HEK293 (cell line): Measurements from ENCODE around the gene ZNF525.

Experiments used
- CTCF ChIA-PET: fragments of 350-600 bp; formaldehyde crosslinking; extraction: SDS; loops from one replicate; lab custom pipeline; 2021; ENCODE audit warnings: antibody characterized with exemption; lab: Yijun Ruan, JAX
- POLR2A ChIA-PET: fragments of 300-600 bp; formaldehyde crosslinking; extraction: SDS; loops from one replicate; lab custom pipeline; 2020; ENCODE audit warnings: antibody characterized with exemption, inconsistent platforms; lab: Yijun Ruan, JAX
- H3K27ac ChIP-seq: fragments of 200-500 bp; sonication (Bioruptor generic); 2 replicates; pipeline ENCODE4 v1.5.1; 2014; ENCODE audit warnings: low read depth, low read length, control low read depth, inconsistent platforms; ENCODE audit errors: extremely low read depth
- H3K36me3 ChIP-seq, 2 experiments: fragments of 200-500 bp in 1 of 2; sonication (Bioruptor generic) in 1 of 2; 1 replicate in 1 of 2; 2 replicates in 1 of 2; pipeline ENCODE4 v1.5.1; 2014 to 2017; ENCODE audit warnings: inconsistent platforms in 2 of 2, low read length in 2 of 2; ENCODE audit not compliant: control insufficient read depth in 2 of 2, insufficient read depth in 1 of 2
- H3K4me1 ChIP-seq: fragments of 200-500 bp; sonication (Bioruptor generic); 2 replicates; pipeline ENCODE4 v1.5.1; 2014; ENCODE audit warnings: mild to moderate bottlenecking, low read length, inconsistent platforms; ENCODE audit not compliant: control insufficient read depth, insufficient read depth
- H3K4me3 ChIP-seq: 2 replicates; pipeline ENCODE4 v1.5.1; 2011; ENCODE audit warnings: low read depth, mild to moderate bottlenecking, control low read depth, low read length, moderate library complexity
- H3K9me3 ChIP-seq: fragments of 200-500 bp; sonication (Bioruptor generic); 2 replicates; pipeline ENCODE4 v1.5.1; 2014; ENCODE audit warnings: low read depth, low read length, inconsistent platforms; ENCODE audit not compliant: control insufficient read depth, insufficient read depth
- KLF10 ChIP-seq: fragments of 450-650 bp; IDR thresholded peaks from 2 replicates; pipeline ENCODE4 v1.5.1; 2018; ENCODE audit warnings: missing biosample characterization, mild to moderate bottlenecking, missing genetic modification characterization
- RBAK ChIP-seq: fragments of 450-650 bp; formaldehyde crosslinking; IDR thresholded peaks from 2 replicates; pipeline ENCODE4 v1.5.1; 2016; ENCODE audit warnings: missing biosample characterization, missing genetic modification characterization
- SP2 ChIP-seq: fragments of 450-650 bp; formaldehyde crosslinking; IDR thresholded peaks from 2 replicates; pipeline ENCODE4 v1.5.1; 2016; ENCODE audit warnings: missing biosample characterization, missing genetic modification characterization
- SP3 ChIP-seq: fragments of 450-650 bp; formaldehyde crosslinking; IDR thresholded peaks from 2 replicates; pipeline ENCODE4 v1.5.1; 2016; ENCODE audit warnings: missing biosample characterization, missing genetic modification characterization
- ZBTB20 ChIP-seq: fragments of 450-650 bp; formaldehyde crosslinking; IDR thresholded peaks from 2 replicates; pipeline ENCODE4 v1.5.1; 2016; ENCODE audit warnings: missing biosample characterization, missing genetic modification characterization
- ZBTB8A ChIP-seq: fragments of 450-650 bp; formaldehyde crosslinking; IDR thresholded peaks from 2 replicates; pipeline ENCODE4 v1.5.1; 2016; ENCODE audit warnings: missing biosample characterization, missing genetic modification characterization
- ZNF174 ChIP-seq: fragments of 450-650 bp; formaldehyde crosslinking; IDR thresholded peaks from 2 replicates; pipeline ENCODE4 v1.5.0; 2017; ENCODE audit warnings: missing biosample characterization, mild to moderate bottlenecking, missing genetic modification characterization
- ZNF2 ChIP-seq: fragments of 450-650 bp; formaldehyde crosslinking; IDR thresholded peaks from 2 replicates; pipeline ENCODE4 v1.5.1; 2016; ENCODE audit warnings: missing biosample characterization, missing genetic modification characterization
- ZNF335 ChIP-seq: fragments of 450-650 bp; formaldehyde crosslinking; conservative IDR thresholded peaks from 2 replicates; pipeline ENCODE4 v1.5.1; 2016; ENCODE audit warnings: missing biosample characterization, missing genetic modification characterization
- ZNF350 ChIP-seq: fragments of 450-650 bp; formaldehyde crosslinking; IDR thresholded peaks from 2 replicates; pipeline ENCODE4 v1.5.0; 2017; ENCODE audit warnings: missing biosample characterization, mild to moderate bottlenecking, missing genetic modification characterization
- ZNF610 ChIP-seq: fragments of 450-650 bp; formaldehyde crosslinking; IDR thresholded peaks from 2 replicates; pipeline ENCODE4 v1.5.1; 2016; ENCODE audit warnings: missing biosample characterization, missing genetic modification characterization, borderline replicate concordance
- ZNF670 ChIP-seq: fragments of 450-650 bp; formaldehyde crosslinking; IDR thresholded peaks from 2 replicates; pipeline ENCODE4 v1.5.1; 2016; ENCODE audit warnings: missing biosample characterization, missing genetic modification characterization, low read depth
- ZNF701 ChIP-seq: fragments of 450-650 bp; formaldehyde crosslinking; IDR thresholded peaks from 2 replicates; pipeline ENCODE4 v1.5.1; 2016; ENCODE audit warnings: missing biosample characterization, missing genetic modification characterization
- ZNF747 ChIP-seq: fragments of 450-650 bp; formaldehyde crosslinking; IDR thresholded peaks from 2 replicates; pipeline ENCODE4 v1.5.1; 2016; ENCODE audit warnings: missing biosample characterization, missing genetic modification characterization
- ZXDB ChIP-seq: fragments of 450-650 bp; formaldehyde crosslinking; IDR thresholded peaks from 2 replicates; pipeline ENCODE4 v1.5.1; 2016; ENCODE audit warnings: missing biosample characterization, missing genetic modification characterization
- TF ChIP-seq, protein P1 (sequence below): fragments of 450-650 bp; formaldehyde crosslinking; IDR thresholded peaks from 2 replicates; pipeline ENCODE4 v1.5.1; 2017; ENCODE audit warnings: missing biosample characterization, mild to moderate bottlenecking, missing genetic modification characterization, moderate library complexity
- TF ChIP-seq, protein P2 (sequence below): fragments of 450-650 bp; formaldehyde crosslinking; optimal IDR thresholded peaks from 2 replicates; pipeline ENCODE3; 2016; ENCODE audit warnings: missing biosample characterization, mild to moderate bottlenecking, missing genetic modification characterization
- TF ChIP-seq, protein P3 (sequence below): fragments of 450-650 bp; formaldehyde crosslinking; IDR thresholded peaks from 2 replicates; pipeline ENCODE4 v1.5.0; 2017; ENCODE audit warnings: missing biosample characterization, missing genetic modification characterization, borderline replicate concordance
- TF ChIP-seq, protein P4 (sequence below): fragments of 450-650 bp; formaldehyde crosslinking; IDR thresholded peaks from 2 replicates; pipeline ENCODE4 v1.5.1; 2016; ENCODE audit warnings: missing biosample characterization, missing genetic modification characterization

ZNF525 gene

DNA sequence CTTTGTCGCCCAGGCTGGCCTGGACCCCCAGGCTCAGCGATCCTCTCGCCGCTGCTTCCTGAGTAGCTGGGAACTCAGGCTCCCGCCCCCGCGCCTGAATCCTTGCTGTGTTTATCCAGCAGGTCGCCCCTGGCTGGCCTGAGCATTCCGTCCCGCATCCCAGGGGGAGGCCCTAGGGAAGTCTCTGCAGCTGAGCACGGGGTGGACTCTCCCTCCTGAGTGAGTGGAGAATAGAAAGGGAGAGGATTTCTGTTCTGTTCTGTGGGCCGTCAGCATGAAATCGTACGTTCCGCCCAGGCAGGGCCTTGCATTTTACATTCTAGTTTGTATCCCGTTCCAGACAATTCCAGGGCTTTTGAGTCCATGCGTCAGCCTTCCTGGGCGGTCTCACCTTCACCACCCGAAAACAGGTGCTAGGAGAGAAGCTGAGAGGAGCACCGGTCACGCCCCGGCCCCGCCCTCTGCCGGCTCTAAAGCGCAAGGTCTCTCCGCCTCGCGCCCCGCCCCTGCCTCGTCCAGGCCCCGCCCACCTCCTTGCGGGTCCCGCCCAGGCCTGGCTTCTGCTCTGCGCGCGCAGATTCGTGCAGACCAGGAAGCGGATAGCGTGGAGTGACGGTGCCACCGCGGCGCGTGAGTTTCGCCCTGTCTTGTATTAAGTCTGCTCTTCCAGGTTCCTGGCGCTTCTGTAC lies 66.0 kb downstream of the ZNF525 start, which contains the start of gene ZNF761 (continued):
- TF ChIP-seq, protein P1, sequence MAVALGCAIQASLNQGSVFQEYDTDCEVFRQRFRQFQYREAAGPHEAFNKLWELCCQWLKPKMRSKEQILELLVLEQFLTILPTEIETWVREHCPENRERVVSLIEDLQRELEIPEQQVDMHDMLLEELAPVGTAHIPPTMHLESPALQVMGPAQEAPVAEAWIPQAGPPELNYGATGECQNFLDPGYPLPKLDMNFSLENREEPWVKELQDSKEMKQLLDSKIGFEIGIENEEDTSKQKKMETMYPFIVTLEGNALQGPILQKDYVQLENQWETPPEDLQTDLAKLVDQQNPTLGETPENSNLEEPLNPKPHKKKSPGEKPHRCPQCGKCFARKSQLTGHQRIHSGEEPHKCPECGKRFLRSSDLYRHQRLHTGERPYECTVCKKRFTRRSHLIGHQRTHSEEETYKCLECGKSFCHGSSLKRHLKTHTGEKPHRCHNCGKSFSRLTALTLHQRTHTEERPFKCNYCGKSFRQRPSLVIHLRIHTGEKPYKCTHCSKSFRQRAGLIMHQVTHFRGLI: no peak
- TF ChIP-seq ZBTB20 (tag by site-specific recombination) (peak; percentile 76), ZBTB8A (tag by site-specific recombination) (peak; percentile 90), ZNF610 (tag by site-specific recombination) (no peak), ZNF350 (tag by site-specific recombination) (peak; percentile 87), ZNF2 (tag by site-specific recombination) (no peak), ZNF747 (tag by site-specific recombination) (no peak), ZNF174 (tag by site-specific recombination) (no peak), SP3 (tag by site-specific recombination) (peak; percentile 92), ZNF701 (tag by site-specific recombination) (no peak), ZNF670 (no peak), KLF10 (tag by site-specific recombination) (peak; percentile 63)
- TF ChIP-seq, protein P2, sequence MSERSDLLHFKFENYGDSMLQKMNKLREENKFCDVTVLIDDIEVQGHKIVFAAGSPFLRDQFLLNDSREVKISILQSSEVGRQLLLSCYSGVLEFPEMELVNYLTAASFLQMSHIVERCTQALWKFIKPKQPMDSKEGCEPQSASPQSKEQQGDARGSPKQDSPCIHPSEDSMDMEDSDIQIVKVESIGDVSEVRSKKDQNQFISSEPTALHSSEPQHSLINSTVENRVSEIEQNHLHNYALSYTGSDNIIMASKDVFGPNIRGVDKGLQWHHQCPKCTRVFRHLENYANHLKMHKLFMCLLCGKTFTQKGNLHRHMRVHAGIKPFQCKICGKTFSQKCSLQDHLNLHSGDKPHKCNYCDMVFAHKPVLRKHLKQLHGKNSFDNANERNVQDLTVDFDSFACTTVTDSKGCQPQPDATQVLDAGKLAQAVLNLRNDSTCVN (tag by site-specific recombination): peak; percentile 32
- TF ChIP-seq, protein P3, sequence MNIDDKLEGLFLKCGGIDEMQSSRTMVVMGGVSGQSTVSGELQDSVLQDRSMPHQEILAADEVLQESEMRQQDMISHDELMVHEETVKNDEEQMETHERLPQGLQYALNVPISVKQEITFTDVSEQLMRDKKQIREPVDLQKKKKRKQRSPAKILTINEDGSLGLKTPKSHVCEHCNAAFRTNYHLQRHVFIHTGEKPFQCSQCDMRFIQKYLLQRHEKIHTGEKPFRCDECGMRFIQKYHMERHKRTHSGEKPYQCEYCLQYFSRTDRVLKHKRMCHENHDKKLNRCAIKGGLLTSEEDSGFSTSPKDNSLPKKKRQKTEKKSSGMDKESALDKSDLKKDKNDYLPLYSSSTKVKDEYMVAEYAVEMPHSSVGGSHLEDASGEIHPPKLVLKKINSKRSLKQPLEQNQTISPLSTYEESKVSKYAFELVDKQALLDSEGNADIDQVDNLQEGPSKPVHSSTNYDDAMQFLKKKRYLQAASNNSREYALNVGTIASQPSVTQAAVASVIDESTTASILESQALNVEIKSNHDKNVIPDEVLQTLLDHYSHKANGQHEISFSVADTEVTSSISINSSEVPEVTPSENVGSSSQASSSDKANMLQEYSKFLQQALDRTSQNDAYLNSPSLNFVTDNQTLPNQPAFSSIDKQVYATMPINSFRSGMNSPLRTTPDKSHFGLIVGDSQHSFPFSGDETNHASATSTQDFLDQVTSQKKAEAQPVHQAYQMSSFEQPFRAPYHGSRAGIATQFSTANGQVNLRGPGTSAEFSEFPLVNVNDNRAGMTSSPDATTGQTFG (tag by site-specific recombination): no peak
- TF ChIP-seq, protein P4, sequence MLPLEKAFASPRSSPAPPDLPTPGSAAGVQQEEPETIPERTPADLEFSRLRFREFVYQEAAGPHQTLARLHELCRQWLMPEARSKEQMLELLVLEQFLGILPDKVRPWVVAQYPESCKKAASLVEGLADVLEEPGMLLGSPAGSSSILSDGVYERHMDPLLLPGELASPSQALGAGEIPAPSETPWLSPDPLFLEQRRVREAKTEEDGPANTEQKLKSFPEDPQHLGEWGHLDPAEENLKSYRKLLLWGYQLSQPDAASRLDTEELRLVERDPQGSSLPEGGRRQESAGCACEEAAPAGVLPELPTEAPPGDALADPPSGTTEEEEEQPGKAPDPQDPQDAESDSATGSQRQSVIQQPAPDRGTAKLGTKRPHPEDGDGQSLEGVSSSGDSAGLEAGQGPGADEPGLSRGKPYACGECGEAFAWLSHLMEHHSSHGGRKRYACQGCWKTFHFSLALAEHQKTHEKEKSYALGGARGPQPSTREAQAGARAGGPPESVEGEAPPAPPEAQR: no peak

DNA sequence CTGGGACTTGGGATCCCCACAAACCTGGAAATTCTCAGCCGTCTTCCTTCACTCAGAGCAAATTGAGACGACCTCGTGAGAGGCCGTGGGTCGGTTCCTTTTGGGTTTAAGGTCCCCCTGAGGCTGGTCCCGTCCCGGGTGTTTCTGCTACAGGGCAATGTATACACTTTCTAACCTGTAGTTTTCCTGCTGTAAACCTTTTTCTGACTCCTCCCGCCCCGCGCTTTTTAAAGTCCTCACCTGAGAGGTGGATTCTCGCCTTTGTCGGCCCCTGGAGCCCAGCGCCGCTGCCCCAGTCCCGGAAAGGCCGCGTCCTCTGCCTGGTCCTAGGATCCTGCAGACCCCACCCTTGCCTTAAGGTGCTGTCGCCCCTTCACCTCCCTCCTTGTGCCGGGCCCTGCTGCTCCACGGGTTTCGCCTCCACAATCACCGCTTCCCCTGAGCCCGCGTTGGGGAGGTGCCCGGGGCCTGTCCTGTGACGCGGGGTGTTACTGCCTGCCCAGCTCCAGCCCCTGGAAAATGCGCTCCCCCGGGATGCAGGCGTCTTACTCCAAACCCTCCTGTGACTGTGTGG lies 66.7 kb downstream of the ZNF525 start:
- CTCF ChIA-PET: no interaction called here
- Histone ChIP-seq H3K4me3 (peak overlapping the region; percentile 94), H3K27ac (no peak overlapping the region), H3K9me3 (no peaks in the 10 kb centered on the region), H3K36me3 (peaks cover 17 to 34% of the 10 kb centered on the region in 2 experiments), H3K4me1 (no peaks in the 10 kb centered on the region)
- TF ChIP-seq RBAK (tag by site-specific recombination): no peak
- peak; percentile 16; the same call in 1 of the 2 replicates for TF ChIP-seq ZNF335 (tag by site-specific recombination)
- TF ChIP-seq ZXDB (tag by site-specific recombination): peak; percentile 42; the same call in 1 of the 2 replicates
- TF ChIP-seq SP2 (tag by site-specific recombination): peak; percentile 4
- POLR2A ChIA-PET: no interaction called here
